GM23338 (cell line): ENCODE measurements around the gene FIG4.

Source experiments
- CTCF ChIP-seq, 2 experiments: fragments of 200-600 bp in 1 of 2; sonication (generic) in 1 of 2; conservative IDR thresholded peaks; 2 replicates each; pipeline versions ENCODE4 v1.5.1 to v1.6.1; 2016 to 2017; ENCODE audit warnings: antibody characterized with exemption in 2 of 2, low read depth in 2 of 2, mild to moderate bottlenecking in 2 of 2, moderate library complexity in 1 of 2
- EZH2 ChIP-seq: fragments of 200-600 bp; sonication (generic); IDR thresholded peaks from one replicate; pipeline ENCODE4 v1.8.0; 2017; ENCODE audit warnings: antibody characterized with exemption, mild to moderate bottlenecking, low read depth; ENCODE audit not compliant: unreplicated experiment
- POLR2AphosphoS5 ChIP-seq: IDR thresholded peaks from 2 replicates; pipeline ENCODE4 v1.6.1; 2016; ENCODE audit warnings: antibody characterized with exemption, low read depth

DNA sequence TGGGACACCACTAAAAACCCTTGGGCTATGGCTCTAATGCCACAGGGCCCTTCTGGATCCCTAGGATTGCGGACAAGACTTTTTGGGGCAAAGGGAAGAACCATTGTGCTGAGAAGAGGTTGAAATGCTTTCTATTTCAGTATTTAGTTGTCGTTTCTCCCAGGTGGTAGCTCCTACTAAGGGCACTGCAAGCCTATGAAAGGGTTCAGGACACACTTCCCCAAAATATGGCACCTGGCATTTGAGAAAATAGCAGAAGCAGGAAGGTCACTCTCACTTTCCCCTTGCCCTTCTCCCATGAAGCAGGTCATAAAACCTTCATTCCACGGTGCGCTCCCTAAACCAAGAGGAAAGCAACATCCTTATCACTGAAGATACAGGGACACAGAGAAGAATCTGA, 161.6 kb downstream of the FIG4 start:
- TF ChIP-seq EZH2: no peak
- TF ChIP-seq POLR2AphosphoS5: no peak
- no peak for TF ChIP-seq CTCF (conservative IDR thresholded peaks at IDR 0.05; ENCODE audit: low read depth in 2 of 2)
